CD4-positive, alpha-beta T cell treated with Interleukin-6 for 4 hours (primary cell): ENCODE results near the gene CKM.
"Not testable (repeated sequence)": the region's sequence is repeated elsewhere in the genome, so short reads cannot be mapped to it uniquely, and the experiment has no call there.

Source experiments
- DNase-seq: peaks from one replicate; pipeline ENCODE4 v3.0.0-alpha.2; 2020; ENCODE audit warnings: mixed read lengths

CKM gene

DNA sequence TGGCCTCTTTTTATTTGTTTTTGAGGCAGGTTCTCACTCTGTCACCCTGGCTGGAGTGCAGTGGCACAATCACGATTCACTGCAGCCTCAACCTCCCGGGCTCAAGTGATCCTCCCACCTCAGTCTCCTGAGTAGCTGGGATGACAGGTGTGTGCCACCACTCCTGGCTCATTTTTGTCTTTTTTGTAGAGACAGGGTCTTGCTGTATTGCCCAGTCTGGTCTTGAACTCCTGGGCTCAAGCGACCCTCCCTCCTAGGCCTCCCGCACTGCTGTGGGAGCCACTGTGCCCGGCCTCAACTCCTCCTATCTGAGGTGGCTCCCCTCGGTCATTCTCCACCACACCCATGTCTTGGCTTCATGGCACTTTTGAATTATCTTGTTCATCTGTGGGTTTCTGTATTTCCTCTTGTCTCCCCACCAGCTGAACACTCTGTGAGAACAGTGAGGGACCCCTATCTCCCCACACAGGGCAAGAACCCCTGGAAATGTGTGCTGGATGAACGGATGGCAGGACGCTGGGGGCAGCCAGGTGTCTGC, 7.9 kb downstream of the CKM start:
- no peak for DNase-seq

DNA sequence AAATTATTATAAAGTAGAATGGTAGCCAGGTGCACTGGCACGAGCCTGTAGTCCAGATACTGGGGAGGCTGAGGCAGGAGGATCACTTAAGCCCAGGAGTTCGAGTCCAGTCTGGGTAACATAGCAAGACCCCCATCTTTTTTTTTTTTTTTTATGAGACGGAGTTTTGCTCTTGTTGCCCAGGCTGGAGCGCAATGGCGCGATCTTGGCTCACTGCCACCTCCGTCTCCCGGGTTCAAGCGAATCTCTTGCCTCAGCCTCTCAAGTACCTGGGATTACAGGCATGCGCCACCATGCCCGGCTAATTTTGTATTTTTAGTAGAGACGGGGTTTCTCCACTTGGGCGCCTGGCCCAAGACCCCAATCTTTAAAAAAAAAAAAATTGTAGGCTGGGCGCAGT, 10.4 kb downstream of the CKM start:
- DNase-seq: not testable (repeated sequence)

DNA sequence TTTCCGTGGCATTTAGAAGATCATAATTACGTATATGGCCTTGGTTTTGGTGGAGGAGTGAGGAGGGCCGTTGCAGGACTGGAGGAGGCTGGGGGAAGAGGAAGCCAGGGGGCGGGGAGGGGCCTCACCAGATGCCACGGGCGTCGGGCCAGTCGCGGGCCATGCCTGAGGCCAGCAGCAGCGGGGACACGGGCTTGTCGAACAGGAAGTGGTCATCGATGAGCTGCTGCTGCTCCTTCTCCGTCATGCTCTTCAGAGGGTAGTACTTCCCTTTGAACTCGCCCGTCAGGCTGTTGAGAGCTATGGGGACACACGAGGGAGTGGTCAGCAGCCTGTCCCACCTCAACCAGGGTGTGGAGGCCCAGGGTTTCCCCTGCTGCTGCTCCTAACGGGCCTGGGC, 11.1 kb downstream of the CKM start:
- no peak for DNase-seq

DNA sequence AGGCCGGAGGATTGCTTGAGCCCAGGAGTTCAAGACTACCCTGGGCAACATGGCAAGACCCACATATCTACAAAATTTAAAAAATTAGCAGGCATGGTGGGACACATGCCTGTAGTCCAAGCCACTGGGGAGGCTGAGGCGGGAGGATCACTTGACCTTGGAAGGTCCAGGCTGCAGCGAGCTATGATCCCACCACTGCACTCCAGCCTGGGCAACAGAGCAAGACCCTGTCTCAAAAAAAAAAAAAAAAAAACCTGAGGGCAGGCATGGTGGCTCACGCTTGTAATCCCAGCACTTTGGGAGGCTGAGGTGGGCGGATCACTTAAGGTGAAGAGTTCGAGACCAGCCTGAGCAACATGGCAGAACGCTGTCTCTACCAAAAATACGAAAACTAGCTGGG, 13.4 kb downstream of the CKM start:
- not testable (repeated sequence) for DNase-seq

DNA sequence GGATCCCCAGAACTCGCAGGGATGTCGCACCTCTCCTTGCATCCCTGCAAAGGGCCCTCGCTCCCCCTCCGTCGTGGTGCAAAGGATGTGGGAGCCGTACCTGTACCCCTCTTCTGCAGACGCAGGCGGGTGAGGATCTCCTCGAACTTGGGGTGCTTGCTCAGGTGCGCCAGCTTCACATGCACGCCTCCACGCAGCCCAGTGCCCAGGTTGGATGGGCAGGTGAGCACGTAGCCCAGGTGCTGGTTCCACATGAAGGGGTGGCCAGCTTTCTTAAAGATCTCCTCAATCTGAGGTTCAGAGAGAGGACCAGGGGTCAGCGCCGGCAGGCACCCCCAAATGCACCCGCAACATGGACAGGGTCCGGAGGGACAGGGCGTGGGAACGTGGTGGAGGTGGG, 15.3 kb downstream of the CKM start:
- DNase-seq: no peak

DNA sequence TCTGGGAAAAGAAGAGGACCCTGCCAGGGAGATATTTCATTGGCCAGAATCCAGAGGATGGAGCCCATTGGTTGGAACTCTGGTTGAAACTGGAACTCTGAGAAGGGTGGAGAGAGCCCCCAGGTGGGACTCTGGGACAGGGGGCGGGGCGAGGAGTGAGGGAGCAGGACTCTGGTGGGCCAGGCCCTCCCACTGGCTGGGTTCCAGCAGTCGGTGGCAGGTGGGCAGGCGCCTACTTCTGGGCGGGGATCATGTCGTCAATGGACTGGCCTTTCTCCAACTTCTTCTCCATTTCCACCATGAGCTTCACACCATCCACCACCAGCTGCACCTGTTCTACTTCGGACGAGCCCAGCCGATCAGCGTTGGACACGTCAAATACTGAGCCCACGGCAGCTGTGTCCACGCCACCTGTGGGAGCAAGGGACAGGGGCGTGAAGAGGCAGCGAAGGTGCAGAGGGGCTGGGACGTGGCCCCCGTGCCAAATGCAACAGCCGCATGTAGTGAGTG, 16.1 kb downstream of the CKM start:
- no peak for DNase-seq

DNA sequence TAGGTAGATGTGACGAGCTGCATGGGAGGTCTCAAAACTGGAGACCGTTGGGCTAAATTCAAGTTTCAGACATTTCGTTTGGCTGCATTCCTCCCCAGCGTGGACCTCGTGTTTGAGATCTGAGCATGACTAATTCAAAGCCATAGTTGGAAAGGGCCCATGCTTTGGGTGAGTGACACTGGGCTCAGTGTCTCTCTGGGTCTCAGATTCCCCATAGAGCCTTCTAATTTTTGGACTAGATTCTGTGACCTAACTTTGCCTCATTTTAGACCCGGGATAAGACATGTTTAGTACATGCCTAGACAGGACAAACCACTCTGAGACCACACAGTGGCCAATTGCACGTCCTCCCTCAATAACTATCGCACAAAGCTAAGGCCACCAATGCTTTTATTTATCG, 16.6 kb downstream of the CKM start:
- no peak for DNase-seq

DNA sequence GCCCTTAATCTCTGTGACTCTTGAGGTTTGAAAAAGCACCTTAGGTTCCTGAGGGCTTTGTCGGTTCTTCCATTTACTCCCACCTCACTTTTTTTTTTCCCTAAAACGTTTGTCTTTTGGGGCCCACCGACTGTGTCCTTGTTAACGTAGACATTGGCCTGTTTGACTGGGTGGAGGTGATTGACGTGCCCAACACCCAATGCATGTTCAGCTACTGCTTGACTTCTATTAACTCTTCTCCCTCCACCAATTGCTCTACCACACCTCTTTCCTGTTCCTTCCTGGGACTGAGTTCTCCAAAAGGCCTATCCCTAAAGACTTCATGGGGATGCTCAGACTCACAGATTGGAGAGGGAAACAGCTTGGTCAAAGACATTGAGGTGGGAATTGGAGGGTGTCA, 17.3 kb downstream of the CKM start:
- no peak for DNase-seq

DNA sequence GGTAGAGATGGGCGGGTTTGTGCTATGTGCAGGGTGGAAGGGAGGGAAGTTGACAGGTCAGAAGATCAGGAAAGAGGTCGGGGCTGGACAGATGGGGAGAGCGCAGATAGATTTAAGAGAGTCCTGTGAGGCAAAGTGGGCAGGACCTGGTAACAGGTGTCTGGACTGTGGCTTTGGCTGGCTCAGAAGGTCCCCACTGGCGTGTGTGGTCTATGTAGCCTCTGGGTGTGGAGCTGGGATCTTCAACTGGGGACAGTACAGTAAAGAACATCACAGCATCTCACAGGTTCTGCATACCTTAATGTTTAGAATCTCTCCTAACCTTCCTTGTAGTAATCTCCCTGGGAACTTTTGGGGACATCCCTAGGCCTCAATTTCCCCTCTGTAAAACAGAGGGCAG, 17.7 kb downstream of the CKM start:
- no peak for DNase-seq

DNA sequence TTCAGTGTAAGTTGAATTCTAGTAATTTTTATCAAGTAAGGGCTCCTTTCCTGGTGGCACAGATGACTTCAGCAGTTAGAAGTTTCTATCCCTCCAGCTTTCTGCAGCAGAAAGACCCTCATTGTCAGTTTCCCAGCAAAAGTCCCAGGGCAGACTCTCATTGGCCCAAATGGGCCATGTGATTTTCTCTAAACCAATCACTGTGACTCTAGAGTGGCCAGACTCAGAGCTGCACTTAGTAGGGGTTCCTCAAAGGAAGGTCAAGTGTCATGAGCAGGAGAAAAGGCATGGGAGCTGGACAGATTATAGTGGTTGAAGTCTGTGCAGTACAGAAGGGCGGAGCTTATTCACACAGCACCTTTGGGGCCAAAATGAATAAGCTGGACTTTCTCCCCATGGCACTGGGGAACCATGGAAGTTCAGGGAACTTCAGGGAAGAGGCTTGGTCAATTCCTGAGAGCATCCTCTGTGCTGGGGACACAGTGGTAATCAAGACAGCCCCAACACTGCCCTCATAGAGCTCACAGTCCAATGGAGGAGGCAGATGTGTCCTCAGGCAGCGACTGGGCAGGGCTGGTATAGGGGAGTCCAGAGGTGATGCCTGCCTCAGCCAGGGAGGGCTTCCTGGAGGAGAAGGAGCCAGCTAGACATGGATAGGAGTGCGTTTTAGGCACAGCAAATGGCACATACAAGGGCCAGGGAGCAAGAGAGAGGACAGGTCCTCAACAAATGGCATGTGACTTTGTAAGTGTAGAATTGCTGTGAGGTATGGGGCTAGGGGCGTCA, 18.3 kb downstream of the CKM start:
- no peak for DNase-seq

DNA sequence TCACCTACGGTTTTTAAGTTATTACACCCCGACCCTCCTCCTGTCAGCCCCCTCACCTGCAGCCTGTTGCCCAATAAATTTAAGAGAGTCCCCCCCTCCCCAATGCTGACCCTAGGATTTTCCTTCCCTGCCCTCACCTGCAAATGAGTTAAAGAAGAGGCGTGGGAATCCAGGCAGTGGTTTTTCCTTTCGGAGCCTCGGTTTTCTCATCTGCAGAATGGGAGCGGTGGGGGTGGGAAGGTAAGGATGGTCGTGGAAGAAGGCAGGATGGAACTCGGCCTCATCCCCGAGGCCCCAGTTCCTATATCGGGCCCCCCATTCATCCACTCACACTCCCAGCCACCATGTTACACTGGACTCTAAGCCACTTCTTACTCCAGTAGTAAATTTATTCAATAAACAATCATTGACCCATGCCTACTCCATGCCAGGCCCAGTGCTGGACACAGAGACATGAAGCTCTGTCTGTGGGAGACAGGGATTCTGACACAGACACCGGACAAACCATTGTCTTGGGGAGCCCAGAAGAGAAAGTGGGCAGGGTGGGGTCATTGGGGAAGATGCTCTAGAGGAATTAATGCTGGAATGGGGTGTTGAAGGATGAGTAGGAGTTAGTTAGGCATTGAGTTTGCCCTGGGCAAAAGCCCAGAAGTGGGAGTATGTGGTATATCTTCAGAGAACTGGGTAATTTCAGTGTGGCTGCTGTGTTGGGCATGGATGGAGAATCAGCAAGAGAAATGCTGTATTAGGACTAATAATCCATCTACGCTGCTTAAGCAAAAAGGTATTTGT, 19.2 kb downstream of the CKM start:
- DNase-seq: no peak

DNA sequence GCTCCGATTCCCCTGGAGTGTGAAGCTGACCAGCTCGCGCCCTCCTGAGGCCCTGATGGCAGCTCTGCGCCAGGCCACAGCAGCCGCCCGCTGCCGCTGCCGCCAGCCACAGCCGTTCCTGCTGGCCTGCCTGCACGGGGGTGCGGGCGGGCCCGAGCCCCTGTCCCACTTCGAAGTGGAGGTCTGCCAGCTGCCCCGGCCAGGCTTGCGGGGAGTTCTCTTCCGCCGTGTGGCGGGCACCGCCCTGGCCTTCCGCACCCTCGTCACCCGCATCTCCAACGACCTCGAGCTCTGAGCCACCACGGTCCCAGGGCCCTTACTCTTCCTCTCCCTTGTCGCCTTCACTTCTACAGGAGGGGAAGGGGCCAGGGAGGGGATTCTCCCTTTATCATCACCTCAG, 20.3 kb downstream of the CKM start:
- DNase-seq: no peak

DNA sequence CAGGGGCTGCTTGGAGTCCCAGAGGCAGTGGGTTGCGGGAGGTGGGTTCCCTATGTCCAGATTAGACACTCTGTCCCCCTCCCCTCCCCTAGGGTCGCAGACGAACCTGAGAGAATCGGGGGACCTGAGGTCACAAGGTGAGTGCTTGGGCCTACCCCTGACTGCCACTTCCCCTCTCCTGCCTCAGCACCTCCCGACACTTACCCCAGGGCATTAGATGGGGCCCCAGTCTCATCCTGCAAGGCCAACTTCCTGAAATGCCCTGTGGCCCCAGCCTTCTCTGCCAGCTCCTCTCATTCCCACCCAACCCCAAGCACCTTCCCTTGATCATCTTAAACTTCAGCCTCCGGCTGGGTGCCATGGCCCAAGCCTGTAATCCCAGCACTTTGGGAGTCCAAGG, 23.0 kb downstream of the CKM start:
- no peak for DNase-seq

DNA sequence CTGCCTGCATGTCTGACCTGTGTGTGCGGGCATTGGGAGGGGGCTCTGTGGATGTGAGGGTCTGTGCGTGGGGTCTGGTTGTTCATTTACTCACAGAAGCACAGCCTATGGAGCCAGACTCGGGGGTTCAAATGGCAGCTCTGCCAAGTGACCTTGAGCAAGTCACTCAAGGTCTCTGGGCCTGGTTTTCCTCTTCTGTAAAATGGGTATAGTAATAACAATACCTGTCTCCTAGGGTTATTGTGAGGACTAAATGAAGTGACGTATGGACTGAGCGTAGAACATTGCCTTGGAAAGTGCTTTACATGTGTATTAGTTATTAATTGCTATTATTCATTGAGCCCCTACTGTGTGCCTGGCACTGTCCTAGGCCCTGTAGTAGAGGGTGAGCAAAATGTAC, 24.4 kb downstream of the CKM start:
- no peak for DNase-seq

DNA sequence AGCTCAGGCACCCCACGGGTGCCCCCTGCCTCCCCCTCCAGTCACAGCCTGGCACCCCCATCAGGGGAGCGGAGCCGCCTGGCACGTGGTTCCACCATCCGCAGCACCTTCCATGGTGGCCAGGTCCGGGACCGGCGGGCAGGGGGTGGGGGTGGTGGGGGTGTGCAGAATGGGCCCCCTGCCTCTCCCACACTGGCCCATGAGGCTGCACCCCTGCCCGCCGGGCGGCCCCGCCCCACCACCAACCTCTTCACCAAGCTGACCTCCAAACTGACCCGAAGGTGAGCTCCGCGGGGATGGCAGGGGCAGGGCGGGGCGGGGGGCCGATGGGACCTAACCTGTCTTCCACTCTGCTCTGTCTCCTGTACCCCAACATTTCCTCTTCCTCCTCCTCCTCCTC, 25.0 kb downstream of the CKM start:
- DNase-seq: no peak

DNA sequence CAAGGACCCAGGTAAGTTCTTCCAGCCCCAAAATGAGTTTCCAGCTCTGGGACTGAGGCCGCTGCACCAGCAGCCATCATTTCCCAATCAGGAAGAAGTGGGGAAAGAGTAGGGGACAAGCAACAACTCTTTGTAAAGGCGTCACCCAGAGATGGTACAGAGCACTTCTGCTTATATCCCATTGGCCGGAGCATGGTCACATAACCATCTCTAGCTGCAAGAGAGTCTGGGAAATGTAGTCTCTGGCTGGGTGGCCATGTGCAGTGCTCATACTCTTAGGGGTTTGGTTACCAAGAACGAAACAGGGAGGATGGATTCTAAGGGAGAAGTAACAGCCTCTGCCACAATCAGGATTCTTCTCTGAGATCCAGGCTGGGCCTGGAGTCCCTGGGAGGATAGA, 26.3 kb downstream of the CKM start:
- DNase-seq: no peak

DNA sequence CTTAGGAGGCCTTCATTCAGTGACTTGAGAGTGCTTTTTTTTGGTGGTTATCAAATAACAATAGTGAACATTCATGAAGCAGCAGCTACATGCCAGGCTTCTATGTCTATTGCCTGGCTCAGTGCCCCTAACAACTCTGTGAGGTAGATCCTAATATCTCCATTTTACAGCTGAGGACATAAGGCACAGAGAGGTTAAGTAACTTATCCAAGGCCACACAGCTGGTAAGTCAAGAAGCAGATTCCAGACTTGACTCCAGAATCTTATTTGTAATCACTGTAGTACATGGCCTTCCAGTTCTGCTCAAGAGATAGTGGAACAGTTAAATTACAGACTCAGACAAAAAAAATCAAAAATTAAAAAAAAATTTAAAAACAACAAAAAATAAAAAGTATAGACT, 26.8 kb downstream of the CKM start:
- no peak for DNase-seq

DNA sequence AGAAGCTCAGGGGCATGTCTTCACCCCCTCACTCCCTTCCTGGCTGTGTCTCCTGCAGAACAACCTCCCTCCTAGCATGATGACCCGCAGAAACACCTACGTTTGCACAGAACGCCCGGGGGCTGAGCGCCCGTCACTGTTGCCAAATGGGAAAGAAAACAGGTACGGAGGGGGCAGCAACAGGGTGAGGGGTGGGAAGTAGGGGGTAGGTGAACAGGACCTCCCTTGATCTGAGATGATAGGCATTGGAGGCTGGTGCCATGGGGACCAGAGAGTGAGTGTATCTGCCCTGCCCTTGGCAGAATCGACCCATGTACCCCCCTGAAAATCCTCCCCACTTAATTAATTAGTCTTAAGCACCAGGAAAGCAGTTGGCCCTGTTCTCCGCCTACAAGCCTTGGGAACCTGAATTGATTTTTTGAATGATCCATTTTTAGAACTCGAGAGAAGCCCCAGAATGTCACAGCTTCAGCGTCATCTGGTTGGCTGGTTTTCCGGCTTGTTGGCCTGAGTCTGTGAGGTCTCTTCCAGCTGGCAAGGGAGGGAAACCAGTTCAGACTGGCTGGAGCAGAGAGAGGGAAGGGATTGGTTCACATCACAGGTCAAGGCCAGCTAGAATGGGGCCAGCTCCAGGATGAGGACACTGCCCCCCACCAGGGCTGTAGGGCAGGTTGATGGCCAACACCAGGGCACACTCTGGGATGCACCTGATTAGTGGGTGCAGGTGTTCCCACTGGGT, 28.2 kb downstream of the CKM start:
- no peak for DNase-seq

DNA sequence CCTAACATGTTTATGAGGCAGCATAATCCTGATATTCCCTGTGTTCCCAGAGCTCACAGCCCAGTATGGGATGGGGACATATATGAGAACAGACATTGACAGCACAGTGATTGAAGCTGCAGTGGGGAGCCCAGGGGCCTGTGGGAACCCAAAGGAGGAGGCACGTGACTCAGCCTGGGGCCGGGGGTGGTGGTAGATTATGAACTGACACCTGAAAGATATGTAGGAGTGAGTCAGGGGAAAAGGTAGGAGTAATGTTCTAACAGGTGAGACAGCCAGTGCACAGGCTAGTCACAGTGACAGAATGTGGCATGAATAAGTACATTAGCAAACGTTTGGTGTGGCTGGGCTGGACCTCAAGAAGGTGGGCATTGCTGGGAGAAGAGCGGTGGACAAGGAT, 29.0 kb downstream of the CKM start:
- no peak for DNase-seq

DNA sequence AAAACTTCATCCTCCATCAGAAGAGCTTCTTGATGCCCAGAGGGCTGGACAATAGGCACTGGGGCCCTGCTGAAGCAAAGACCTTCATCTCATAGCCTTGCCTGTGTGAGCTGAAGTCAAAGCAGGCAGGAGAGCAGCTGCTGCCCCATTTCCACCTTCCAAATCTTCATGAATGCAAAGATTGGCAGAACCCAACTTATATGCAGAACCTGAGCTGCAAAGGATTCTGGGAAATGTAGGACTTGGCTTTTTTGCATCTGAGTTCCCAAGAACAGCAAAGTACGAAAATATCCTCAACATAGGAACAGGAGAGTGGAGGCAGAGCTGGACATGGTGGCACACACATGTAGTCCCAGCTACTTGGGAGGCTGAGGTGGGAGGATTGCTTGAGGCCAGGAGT, 30.8 kb downstream of the CKM start:
- no peak for DNase-seq

DNA sequence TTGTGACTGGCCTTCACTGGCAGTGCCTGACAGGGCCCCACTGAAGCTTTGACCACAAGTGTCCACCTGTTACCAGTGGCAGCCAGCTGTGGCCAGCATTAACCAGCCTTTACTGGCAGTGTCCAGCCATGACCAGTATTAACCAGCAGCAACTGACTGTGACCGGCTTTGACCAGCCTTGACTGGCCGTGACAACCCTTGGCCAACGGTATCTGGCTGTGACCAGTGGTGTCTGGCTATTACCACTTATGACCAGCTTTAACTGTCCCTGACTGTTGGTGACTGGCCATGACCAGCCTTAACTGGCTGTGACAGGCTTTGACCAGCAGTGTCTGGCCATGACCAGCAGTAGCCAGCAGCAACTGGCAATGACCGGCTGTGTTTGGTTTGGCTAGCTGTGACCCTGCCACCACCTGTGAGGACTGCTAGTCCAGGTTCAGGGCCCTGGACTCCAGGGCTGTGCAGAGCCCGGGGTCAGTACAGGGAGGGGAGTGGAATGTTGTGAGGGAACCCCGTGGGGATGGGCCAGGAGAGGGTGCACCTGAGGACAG, 32.2 kb downstream of the CKM start:
- DNase-seq: no peak

DNA sequence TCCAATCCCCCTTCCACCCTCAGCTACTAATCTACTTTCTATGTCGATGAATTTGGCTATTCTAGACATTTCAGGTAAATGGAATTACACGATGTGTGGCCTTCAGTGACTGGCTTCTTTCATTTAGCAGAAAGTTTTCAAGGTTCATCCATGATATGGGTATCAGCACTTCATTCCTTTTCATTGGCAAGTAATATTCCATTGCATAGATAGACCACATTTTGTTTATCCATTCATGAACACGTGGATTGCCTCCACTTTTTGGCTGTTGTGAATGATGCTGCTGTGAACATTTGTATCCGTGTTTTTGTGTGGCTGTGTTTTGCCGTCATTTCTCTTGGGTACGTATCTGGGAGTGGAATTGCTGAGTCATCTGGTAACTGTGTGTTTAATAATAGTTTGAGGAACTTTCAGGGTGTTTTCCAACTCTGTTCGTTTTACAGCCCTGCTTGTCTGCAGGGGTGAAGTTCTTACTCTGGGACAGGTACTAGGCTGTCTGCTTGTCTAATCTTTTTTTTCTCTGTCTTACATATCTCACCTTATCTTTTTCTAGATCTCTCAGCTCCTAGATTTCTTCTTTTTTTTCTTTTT, 39.1 kb downstream of the CKM start:
- DNase-seq: no peak
